DND-41 (cell line): Measurements from ENCODE around the gene TSPAN8.

Source experiments
- EZH2 ChIP-seq: IDR thresholded peaks from 3 replicates; pipeline ENCODE4 v1.6.1; 2012; ENCODE audit warnings: borderline replicate concordance, low read depth, mild to moderate bottlenecking, moderate library complexity, low read length, inconsistent platforms; ENCODE audit not compliant: severe bottlenecking
- TF ChIP-seq, protein P1 (sequence below): IDR thresholded peaks from 2 replicates; pipeline ENCODE4 v1.5.1; 2012; ENCODE audit warnings: borderline replicate concordance, low read length, moderate library complexity, mild to moderate bottlenecking; ENCODE audit not compliant: poor library complexity, severe bottlenecking; ENCODE audit errors: extremely low read depth

DNA sequence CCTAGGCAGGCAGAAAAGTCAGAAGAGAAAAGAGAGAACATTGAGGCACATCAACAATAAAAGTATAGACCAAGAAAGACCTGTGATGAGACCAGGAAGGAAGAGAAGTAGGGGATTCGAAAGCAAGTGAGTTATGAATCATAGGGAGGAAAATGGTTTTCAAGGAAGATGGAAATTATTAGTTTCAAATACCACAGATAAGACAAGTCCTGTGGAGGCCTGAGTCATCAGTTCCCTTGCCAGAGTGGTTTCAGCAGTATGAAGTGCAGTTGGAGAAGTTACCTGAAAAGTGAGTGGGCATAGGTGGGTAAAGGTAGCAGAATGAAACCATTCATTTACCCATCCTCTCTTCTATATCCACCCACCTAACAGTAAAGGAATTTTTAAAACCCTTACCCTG, 25.2 kb upstream of the TSPAN8 start:
- TF ChIP-seq, protein P1, sequence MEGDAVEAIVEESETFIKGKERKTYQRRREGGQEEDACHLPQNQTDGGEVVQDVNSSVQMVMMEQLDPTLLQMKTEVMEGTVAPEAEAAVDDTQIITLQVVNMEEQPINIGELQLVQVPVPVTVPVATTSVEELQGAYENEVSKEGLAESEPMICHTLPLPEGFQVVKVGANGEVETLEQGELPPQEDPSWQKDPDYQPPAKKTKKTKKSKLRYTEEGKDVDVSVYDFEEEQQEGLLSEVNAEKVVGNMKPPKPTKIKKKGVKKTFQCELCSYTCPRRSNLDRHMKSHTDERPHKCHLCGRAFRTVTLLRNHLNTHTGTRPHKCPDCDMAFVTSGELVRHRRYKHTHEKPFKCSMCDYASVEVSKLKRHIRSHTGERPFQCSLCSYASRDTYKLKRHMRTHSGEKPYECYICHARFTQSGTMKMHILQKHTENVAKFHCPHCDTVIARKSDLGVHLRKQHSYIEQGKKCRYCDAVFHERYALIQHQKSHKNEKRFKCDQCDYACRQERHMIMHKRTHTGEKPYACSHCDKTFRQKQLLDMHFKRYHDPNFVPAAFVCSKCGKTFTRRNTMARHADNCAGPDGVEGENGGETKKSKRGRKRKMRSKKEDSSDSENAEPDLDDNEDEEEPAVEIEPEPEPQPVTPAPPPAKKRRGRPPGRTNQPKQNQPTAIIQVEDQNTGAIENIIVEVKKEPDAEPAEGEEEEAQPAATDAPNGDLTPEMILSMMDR = no peak
- TF ChIP-seq EZH2 = no peak
